KMS-11 (cell line): ENCODE results near the gene RDH5.
A peak's percentile ranks its signal among the peaks of the same experiment; 100 is the strongest.

Experiments
- H2AFZ ChIP-seq: fragments of 200-600 bp; sonication (generic); 2 replicates; pipeline ENCODE4 v1.6.1; 2016; ENCODE audit warnings: antibody characterized with exemption, mixed run types, low read depth
- H3K27ac ChIP-seq: fragments of 200-600 bp; sonication (generic); 2 replicates; pipeline ENCODE4 v1.6.1; 2016; ENCODE audit warnings: mild to moderate bottlenecking, mixed run types
- H3K27me3 ChIP-seq: fragments of 200-600 bp; sonication (generic); 2 replicates; pipeline ENCODE4 v1.6.1; 2017; ENCODE audit warnings: mild to moderate bottlenecking, low read depth, mixed run types, moderate library complexity; ENCODE audit not compliant: insufficient read depth
- H3K36me3 ChIP-seq: fragments of 200-600 bp; sonication (generic); 2 replicates; pipeline ENCODE4 v1.6.1; 2017; ENCODE audit warnings: mild to moderate bottlenecking, mixed run types; ENCODE audit not compliant: insufficient read depth
- H3K4me1 ChIP-seq: fragments of 200-600 bp; sonication (generic); 2 replicates; pipeline ENCODE4 v1.6.1; 2016; ENCODE audit warnings: mild to moderate bottlenecking, low read depth, mixed run types; ENCODE audit not compliant: poor library complexity, severe bottlenecking
- H3K4me2 ChIP-seq: fragments of 200-600 bp; sonication (generic); 2 replicates; pipeline ENCODE4 v1.7.0; 2016; ENCODE audit warnings: mild to moderate bottlenecking, mixed run types
- H3K4me3 ChIP-seq: fragments of 200-600 bp; sonication (generic); IDR thresholded peaks from 2 replicates; pipeline ENCODE4 v1.6.1; 2017; ENCODE audit warnings: low read depth, low read length, mixed read lengths; ENCODE audit not compliant: insufficient read depth
- H3K79me2 ChIP-seq: fragments of 200-600 bp; sonication (generic); 2 replicates; pipeline ENCODE4 v1.6.1; 2016; ENCODE audit warnings: low read depth, mixed run types; ENCODE audit not compliant: insufficient read depth
- H3K9ac ChIP-seq: fragments of 200-600 bp; sonication (generic); 2 replicates; pipeline ENCODE4 v1.6.1; 2016; ENCODE audit warnings: mild to moderate bottlenecking, mixed run types
- H4K20me1 ChIP-seq: fragments of 200-600 bp; sonication (generic); 2 replicates; pipeline ENCODE4 v1.6.1; 2016; ENCODE audit warnings: mild to moderate bottlenecking, mixed run types; ENCODE audit not compliant: insufficient read depth
- TF ChIP-seq, protein P1 (sequence below): fragments of 200-600 bp; sonication (generic); conservative IDR thresholded peaks from 2 replicates; pipeline ENCODE4 v1.6.1; 2017; ENCODE audit warnings: low read depth, mild to moderate bottlenecking, antibody characterized with exemption, low read length, moderate library complexity, mixed read lengths

Gene RDH5

DNA sequence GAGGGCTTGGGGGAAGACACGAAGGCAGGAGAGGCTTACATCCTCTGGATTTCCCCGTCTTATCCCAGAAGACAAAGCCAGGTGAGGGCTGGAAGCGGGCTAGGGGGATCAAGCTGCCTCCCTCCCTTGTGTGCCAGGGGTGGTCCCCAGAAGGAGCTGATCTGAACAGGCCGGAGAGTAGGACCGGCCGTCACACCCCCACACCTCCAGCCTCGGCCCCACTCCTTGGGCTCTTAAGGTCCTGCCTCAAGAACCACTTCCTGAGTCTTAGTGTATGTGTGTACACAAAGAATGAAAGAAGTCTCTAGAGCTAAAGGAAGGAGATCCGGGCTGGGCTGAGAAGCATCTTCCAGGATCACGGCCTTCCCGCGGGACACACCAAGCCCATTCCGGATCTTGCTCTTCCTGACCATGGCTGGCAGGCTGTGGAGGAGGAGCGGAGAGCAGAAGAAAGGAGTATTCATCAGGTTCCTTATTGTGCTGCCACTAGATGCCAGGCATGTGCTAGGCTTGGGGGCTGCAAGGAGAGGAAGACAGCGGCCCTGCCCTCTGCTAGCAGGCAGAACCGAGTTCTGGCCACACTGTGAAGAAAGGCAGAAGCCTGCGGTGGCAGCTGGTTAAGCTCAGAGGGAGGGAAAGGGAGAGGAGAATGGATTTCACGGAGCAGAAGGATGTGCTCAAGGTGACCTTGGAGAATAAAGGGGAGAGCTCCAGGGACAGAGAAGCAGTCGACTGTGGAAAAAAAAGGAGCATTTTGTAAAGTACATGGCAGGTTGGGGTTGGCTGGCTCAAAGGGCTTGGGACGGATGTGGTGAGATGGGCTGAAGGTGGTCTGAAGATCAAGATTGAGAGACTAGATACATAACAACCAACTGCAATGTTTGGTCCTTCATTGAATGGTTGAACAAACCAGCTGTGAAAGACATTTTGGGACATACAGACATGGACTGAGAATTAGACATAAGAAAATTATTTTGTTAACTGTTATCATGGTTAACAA is 9.9 kb downstream of the RDH5 start:
- H4K20me1 ChIP-seq: no peaks in the 10 kb centered on the region
- H3K4me3 ChIP-seq: no peak overlapping the region
- H3K27me3 ChIP-seq: no peaks in the 10 kb centered on the region
- H3K27ac ChIP-seq: peak overlapping the region; percentile 63; the same call in 1 of the 2 replicates
- H3K79me2 ChIP-seq: peaks cover 13% of the 10 kb centered on the region; the same call in 1 of the 2 replicates
- peak overlapping the region; percentile 87 for H3K4me2 ChIP-seq
- TF ChIP-seq, protein P1, sequence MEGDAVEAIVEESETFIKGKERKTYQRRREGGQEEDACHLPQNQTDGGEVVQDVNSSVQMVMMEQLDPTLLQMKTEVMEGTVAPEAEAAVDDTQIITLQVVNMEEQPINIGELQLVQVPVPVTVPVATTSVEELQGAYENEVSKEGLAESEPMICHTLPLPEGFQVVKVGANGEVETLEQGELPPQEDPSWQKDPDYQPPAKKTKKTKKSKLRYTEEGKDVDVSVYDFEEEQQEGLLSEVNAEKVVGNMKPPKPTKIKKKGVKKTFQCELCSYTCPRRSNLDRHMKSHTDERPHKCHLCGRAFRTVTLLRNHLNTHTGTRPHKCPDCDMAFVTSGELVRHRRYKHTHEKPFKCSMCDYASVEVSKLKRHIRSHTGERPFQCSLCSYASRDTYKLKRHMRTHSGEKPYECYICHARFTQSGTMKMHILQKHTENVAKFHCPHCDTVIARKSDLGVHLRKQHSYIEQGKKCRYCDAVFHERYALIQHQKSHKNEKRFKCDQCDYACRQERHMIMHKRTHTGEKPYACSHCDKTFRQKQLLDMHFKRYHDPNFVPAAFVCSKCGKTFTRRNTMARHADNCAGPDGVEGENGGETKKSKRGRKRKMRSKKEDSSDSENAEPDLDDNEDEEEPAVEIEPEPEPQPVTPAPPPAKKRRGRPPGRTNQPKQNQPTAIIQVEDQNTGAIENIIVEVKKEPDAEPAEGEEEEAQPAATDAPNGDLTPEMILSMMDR: no peak
- peak overlapping the region; percentile 80; the same call in 1 of the 2 replicates for H3K9ac ChIP-seq
- peaks cover 20% of the 10 kb centered on the region for H3K4me1 ChIP-seq
- peak overlapping the region; percentile 88 for H2AFZ ChIP-seq
- H3K36me3 ChIP-seq: no peaks in the 10 kb centered on the region; the same call in 1 of the 2 replicates

DNA sequence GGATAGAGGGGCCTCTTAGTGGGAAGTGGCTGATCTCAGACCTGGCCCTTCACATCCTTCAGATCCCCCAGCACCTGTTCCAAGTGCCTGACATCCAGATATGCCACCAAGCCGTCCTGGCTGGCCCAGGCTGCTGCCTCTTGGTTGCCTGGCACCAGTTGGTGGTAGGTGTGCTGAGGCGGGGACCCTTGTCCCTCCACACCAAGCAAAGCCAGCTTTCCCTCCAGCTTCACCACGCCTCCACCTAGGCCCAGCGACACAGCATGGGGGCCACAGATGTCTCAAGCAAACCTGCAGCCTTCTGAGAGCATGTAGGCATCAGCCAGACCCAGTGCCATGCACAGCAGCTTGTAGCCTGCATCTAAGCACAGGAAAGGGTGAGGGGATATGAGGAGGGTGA is 12.1 kb downstream of the RDH5 start:
- H3K36me3 ChIP-seq: no peaks in the 10 kb centered on the region
- no peaks in the 10 kb centered on the region for H4K20me1 ChIP-seq
- no peak overlapping the region for H3K4me2 ChIP-seq

DNA sequence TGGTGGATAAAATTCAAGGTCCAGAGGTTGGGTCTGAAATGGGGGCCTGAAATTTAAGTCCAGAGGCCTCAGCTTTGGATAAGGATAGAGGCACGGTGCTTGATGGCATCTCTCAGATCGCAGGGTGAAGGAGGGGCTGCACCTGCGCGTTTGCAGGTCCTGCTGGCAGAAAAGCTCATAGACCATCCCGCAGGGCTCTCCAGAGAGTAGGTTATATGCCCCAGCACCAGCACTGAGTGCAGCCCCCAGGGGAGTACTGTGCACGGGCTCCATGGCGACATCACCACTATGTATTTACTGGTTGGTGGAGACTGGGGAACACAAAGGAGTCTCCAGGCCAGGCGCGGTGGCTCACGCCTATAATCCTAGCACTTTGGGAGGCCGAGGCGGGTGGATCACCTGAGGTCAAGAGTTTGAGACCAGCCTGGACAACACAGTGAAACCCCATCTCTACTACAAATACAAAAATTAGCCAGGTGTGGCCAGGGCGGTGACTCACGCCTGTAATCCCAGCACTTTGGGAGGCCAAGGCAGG is 12.9 kb downstream of the RDH5 start:
- Histone ChIP-seq H3K79me2 (peaks cover 1% of the 10 kb centered on the region; the same call in 1 of the 2 replicates), H2AFZ (no peak overlapping the region), H3K27ac (no peak overlapping the region), H3K4me3 (no peak overlapping the region), H3K4me2 (no peak overlapping the region), H3K9ac (no peak overlapping the region), H4K20me1 (no peaks in the 10 kb centered on the region), H3K27me3 (no peaks in the 10 kb centered on the region), H3K36me3 (no peaks in the 10 kb centered on the region), H3K4me1 (peaks cover 24% of the 10 kb centered on the region)
- TF ChIP-seq, protein P1: no peak

More for the DNA sequence above, 12.1 kb downstream of the RDH5 start:
- H3K27me3 ChIP-seq: no peaks in the 10 kb centered on the region
- TF ChIP-seq, protein P1: no peak
- no peak overlapping the region for H3K9ac ChIP-seq
- no peak overlapping the region for H3K27ac ChIP-seq
- no peak overlapping the region for H2AFZ ChIP-seq
- H3K4me3 ChIP-seq: no peak overlapping the region
- H3K79me2 ChIP-seq: peaks cover 9% of the 10 kb centered on the region; the same call in 1 of the 2 replicates
- H3K4me1 ChIP-seq: peaks cover 21% of the 10 kb centered on the region

DNA sequence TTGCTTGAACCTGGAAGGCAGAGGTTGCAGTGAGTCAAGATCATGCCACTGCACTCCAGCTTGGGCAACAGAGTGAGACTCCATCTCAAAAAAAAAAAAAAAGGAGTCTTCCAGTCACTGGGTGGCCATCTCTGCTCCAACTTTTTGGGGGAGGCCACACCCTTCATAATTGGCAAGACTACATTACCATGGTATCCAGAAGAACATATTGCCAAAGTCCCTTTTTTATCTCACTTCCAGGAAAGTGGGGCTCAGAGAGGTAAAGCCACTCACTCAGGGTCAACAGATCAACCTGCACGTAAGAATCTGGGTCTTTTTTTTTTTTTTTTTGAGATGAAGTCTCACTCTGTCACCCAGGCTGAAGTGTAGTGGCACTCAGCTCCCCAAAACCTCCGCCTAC is 13.7 kb downstream of the RDH5 start:
- Histone ChIP-seq H3K27me3 (no peaks in the 10 kb centered on the region), H3K4me2 (no peak overlapping the region)

More for the DNA sequence above, 13.7 kb downstream of the RDH5 start:
- no peaks in the 10 kb centered on the region for H4K20me1 ChIP-seq
- no peak overlapping the region for H3K9ac ChIP-seq
- H3K79me2 ChIP-seq: no peaks in the 10 kb centered on the region
- TF ChIP-seq, protein P1: no peak
- no peak overlapping the region for H3K27ac ChIP-seq
- H3K4me1 ChIP-seq: peaks cover 25% of the 10 kb centered on the region
- no peaks in the 10 kb centered on the region for H3K36me3 ChIP-seq
- no peak overlapping the region for H3K4me3 ChIP-seq
- no peak overlapping the region for H2AFZ ChIP-seq
